Erythroblast (primary cell): ENCODE measurements around the gene ZBTB17.

ENCODE experiments used
- GATA1 ChIP-seq: IDR thresholded peaks from 2 replicates; pipeline ENCODE4 v1.6.1; 2011; ENCODE audit warnings: low read depth, mild to moderate bottlenecking, control low read depth, low read length, moderate library complexity
- POLR2A ChIP-seq: IDR thresholded peaks from 2 replicates; pipeline ENCODE4 v1.6.1; 2011; ENCODE audit warnings: mild to moderate bottlenecking, low read length

DNA sequence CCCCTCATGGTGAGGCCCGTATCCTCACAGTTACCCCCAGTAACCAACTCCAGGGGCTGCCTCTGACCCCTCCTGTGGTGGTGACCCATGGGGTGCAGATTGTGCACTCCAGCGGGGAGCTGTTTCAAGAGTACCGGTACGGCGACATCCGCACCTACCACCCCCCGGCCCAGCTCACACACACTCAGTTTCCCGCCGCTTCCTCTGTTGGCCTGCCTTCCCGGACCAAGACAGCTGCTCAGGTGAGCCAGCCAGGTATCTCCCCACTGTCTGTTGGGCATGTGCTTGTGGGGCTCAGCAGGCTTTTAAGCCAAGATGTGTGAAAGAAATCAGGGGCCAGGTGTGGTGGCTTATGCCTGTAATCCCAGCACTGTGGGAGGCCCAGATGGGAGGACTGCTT is 39.9 kb downstream of the ZBTB17 start:
- no peak for TF ChIP-seq POLR2A
- TF ChIP-seq GATA1, result no peak
